AG04449 (cell line): ENCODE measurements around the gene RELA.
"Not testable (repeated sequence)": the region's sequence is repeated elsewhere in the genome, so short reads cannot be mapped to it uniquely, and the experiment has no call there.

Source experiments
- CTCF ChIA-PET: fragments of 350-600 bp; formaldehyde crosslinking; extraction: SDS; loops from one replicate; lab custom pipeline; 2021; ENCODE audit warnings: antibody characterized with exemption; lab: Yijun Ruan, JAX
- POLR2A ChIA-PET: fragments of 400-600, 350-600 bp; formaldehyde crosslinking; extraction: SDS; loops from one replicate; lab custom pipeline; 2020; ENCODE audit warnings: antibody characterized with exemption, inconsistent platforms; lab: Yijun Ruan, JAX
- DNase-seq: peaks from one replicate; pipeline ENCODE4 v3.0.0-alpha.2; 2010; ENCODE audit warnings: low read depth, low spot score
- H3K4me3 ChIP-seq: 2 replicates; pipeline ENCODE4 v1.5.1; 2011; ENCODE audit warnings: low read depth, mild to moderate bottlenecking, control low read depth, low read length
- TF ChIP-seq, protein P1 (sequence below): IDR thresholded peaks from one replicate; pipeline ENCODE4 v1.5.1; 2011; ENCODE audit warnings: mild to moderate bottlenecking, moderate library complexity, low read length, control low read depth, inconsistent platforms; ENCODE audit not compliant: insufficient read depth; ENCODE audit errors: missing control alignments

Gene RELA

DNA sequence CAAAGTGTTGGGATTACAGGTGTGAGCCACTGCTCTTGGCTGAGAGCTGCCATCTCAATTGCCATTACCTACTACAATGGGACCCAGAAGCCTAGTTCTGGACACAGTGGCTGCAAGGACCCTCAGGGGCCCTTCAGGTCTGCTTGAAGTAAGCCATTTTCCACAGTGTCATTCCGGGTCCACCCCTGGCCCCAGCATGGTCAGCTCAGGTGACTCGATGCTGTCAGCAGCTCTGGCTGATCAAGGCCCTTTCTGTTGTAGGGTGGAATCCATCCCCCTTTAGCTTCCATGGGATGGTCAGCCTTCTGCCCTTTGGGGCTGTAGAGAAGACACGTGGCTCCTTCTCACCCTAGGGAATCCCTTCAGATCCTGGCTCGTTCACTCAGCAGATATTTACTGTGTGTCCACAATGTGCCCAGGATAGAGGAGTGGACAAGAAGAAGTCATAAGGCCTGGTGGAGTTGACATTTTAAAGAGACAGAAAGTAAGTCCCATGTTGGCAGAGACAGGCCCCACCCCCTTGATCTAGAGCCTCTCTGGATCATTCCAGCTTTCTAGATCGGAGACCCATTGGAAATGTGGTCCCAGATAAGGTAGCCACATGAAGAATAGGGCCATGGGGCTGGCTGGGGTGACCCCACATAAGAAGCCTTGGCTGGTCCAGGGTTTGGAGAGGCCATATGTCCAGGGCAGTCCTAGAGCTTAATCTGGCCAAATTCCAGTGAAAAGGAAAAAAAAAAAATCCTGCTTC, 34.3 kb upstream of the RELA start:
- ChIA-PET POLR2A (no interaction called here), CTCF (interaction anchor here (0.7 to 4.3 kb wide), 3 partner anchors 8 to 15 kb away, joined by 3 to 18 read pairs (median 14); partner anchors contain the start of gene KAT5)
- no peak overlapping the region for H3K4me3 ChIP-seq
- no peak for DNase-seq
- TF ChIP-seq, protein P1, sequence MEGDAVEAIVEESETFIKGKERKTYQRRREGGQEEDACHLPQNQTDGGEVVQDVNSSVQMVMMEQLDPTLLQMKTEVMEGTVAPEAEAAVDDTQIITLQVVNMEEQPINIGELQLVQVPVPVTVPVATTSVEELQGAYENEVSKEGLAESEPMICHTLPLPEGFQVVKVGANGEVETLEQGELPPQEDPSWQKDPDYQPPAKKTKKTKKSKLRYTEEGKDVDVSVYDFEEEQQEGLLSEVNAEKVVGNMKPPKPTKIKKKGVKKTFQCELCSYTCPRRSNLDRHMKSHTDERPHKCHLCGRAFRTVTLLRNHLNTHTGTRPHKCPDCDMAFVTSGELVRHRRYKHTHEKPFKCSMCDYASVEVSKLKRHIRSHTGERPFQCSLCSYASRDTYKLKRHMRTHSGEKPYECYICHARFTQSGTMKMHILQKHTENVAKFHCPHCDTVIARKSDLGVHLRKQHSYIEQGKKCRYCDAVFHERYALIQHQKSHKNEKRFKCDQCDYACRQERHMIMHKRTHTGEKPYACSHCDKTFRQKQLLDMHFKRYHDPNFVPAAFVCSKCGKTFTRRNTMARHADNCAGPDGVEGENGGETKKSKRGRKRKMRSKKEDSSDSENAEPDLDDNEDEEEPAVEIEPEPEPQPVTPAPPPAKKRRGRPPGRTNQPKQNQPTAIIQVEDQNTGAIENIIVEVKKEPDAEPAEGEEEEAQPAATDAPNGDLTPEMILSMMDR: no peak

DNA sequence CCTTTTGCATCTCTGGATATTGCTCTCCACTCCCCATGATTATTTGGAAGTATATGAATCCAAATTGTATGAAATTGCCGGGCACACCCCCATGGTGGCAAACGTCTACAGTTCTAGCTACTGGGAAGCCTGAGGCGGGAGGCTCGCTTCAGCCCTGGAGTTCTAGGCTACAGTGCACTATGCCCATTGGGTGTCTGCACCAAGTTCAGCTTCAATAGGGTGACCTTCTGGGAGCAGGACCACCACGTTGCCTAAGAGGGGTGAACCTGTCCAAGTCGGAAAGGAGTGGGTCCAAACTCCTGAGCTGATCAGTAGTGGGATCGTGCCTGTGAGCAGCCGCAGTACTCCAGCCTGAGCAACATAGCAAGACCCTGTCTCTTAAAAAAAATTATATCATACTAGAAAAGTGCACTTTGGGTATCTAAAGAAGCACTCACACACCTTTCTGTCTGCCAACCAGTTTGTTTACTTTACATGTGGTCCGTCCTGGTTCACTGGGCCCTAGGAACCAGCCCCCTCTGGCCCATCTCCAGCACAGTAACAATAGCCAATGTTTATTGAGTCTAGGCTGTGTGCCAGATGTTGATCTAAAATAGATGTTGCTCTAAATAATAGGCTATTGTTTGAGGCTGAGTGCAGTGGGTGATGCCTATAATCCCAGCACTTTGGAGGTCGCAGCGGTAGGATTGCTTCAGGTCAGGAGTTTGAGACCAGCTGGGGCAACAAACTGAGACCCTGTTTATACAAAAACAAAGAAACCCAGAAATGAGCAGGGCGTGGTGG, 32.9 kb upstream of the RELA start:
- ChIA-PET CTCF (interaction anchor here (0.9 to 4.3 kb wide), 5 partner anchors 10 to 189 kb away, joined by 3 to 18 read pairs (median 3); partner anchors contain the start of gene KAT5), POLR2A (no interaction called here)
- no peak for DNase-seq
- TF ChIP-seq, protein P1: no peak
- H3K4me3 ChIP-seq: no peak overlapping the region

DNA sequence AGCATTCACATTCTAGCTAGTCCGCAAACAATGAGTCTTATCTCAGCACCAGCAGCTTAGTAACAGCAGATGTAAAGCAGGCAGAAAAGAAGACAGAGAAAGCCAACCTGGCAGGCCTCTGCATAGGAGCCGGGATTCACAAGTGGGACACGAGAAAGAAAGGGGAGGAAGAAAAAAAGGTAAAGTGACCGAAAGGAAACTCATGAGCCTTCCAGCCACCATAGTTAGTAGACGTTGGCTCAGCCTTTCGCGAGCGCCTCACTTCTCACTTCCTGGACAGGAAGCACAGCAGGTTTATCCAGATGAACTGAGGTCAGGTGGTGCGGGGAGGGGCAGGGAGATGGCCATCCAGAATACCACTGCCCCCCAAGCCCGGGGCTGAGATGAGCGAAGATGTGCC, 29.7 kb upstream of the RELA start:
- POLR2A ChIA-PET: interaction anchor here (0.7 kb wide), 1 partner anchor 78 kb away, joined by 3 read pairs; no protein-coding TSS in a partner anchor
- H3K4me3 ChIP-seq: no peak overlapping the region
- TF ChIP-seq, protein P1: no peak
- DNase-seq: no peak
- CTCF ChIA-PET: interaction anchor here (1.2 to 2.4 kb wide), 2 partner anchors 13 to 15 kb away, joined by 5 to 11 read pairs; no protein-coding TSS in a partner anchor

DNA sequence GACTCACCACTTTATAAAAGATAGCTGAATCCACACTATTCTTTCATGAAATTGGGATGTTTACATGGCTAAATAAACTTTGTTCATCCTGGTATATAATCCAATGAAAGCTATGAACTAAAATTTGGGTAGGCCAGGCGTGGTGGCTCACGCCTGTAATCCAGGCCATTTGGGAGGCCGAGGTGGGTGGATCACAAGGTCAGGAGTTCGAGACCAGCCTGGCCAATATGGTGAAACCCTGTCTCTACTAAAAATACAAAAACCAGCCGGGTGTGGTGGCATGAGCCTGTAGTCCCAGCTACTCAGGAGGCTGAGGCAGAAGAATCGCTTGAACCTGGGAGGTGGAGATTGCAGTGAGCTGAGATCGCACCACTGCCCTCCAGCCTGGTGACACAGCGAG, 29.1 kb upstream of the RELA start:
- DNase-seq, H3K4me3 ChIP-seq: not testable (repeated sequence)
- ChIA-PET POLR2A (interaction anchor here (0.7 kb wide), 1 partner anchor 78 kb away, joined by 3 read pairs; no protein-coding TSS in a partner anchor), CTCF (interaction anchor here (0.8 to 2.4 kb wide), 3 partner anchors 14 to 131 kb away, joined by 3 to 11 read pairs (median 5); no protein-coding TSS in a partner anchor)

DNA sequence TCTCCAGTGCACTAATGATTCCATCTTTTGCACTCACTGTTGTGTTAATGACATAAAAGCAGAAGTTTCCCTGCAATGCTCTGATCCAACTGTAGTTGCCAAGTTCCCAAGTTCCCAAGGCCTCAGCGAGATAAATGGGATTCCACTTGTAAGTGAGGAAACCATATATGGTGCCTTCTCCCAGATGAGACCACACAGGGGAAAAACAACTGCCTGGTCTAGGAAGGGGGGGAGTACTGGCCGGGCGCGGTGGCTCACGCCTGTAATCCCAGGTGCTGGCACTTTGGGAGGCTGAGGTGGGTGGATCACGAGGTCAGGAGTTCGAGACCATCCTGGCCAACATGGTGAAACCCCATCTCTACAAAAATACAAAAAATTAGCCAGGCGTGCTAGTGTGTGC, 23.3 kb upstream of the RELA start:
- H3K4me3 ChIP-seq: no peak overlapping the region
- POLR2A ChIA-PET: no interaction called here
- DNase-seq: no peak
- CTCF ChIA-PET: no interaction called here
- TF ChIP-seq, protein P1: no peak

DNA sequence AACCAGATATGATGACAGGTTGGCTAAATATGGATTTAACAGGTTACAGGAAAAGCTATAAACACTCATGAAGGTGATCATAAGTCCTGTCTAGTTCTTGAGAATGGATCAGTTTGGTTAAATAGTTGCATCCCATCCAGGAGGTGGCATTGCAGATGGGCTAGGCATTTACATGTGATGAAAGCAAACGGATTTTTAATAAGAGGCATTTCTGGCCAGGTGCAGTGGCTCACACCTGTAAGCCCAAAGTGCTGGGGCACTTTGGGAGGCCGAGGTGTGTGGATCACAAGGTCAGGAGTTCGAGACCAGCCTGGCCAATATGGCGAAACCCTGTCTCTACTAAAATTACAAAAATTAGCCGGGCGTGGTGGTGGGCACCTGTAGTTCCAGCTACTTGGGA, 20.8 kb upstream of the RELA start:
- POLR2A ChIA-PET: not testable (repeated sequence)

DNA sequence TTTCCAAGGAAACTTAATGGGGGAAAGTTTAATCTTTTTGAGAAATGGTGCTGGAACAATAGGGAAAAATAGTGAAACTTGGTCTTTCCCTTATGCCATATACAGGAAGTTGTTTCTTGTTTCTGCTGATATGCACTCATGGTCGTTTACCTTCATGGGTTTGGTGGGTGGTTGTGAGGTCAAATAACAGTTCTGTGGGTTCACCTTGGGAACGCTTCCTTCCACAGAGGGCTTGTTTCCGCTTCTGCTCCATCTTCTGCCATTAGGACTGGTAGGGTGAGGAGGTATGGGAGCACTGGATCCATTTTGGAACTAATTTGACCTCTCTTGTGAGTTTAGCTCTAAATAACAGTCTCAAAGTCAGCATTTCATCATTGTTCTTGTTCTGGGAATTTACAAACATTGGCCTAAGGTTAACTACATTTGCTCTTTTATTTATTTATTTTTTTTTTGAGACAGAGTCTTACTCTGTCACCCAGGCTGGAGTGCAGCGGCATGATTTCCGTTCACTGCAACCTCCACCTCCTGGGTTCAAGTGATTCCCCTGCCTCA, 17.6 kb upstream of the RELA start:
- no peak overlapping the region for H3K4me3 ChIP-seq
- TF ChIP-seq, protein P1: no peak
- DNase-seq: no peak
- POLR2A ChIA-PET: no interaction called here
- CTCF ChIA-PET: interaction anchor here (0.8 to 0.9 kb wide), 2 partner anchors 9 to 25 kb away, joined by 3 to 4 read pairs; no protein-coding TSS in a partner anchor

More for the DNA sequence above, 20.8 kb upstream of the RELA start:
- CTCF ChIA-PET: interaction anchor here (0.6 to 0.8 kb wide), 2 partner anchors 22 to 305 kb away, joined by 3 read pairs; no protein-coding TSS in a partner anchor
- DNase-seq, H3K4me3 ChIP-seq: not testable (repeated sequence)
